ENCODE results near the gene SDR42E1. TPM values are rescaled to one million over a fixed set of nuclear protein-coding genes. Genes with fewer than 3 reads are reported as not detected.

The SDR42E1 gene
- total and polyA plus RNA-seq, 2 of the 13 experiments (the other 11 are each of a cell fraction or from before 2014, with no cell fraction given), result 0.01 to 0.13 TPM

DNA sequence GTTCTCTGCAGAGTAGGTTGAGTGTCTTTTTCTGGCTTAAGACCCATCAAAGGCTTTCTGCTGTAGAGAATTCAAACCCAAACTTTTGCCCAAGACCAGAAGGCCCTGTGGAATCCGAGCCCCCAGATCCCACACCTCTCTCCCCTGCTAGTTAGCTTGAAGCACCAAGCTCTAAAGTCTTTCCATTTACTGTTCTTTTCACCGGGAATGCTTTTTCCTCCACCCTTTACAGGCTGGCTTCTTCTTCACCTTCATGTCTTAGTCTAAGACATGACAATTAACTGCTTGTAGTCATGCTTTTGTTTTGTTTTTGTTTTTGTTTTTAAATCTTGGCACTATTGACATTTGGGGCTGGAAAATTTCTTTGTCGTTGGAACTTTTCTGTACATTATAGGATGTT is 39.2 kb upstream of the SDR42E1 start (continued):
- TF ChIP-seq ZNF263 (CRISPR knock-in tag; IDR thresholded peaks at IDR 0.05) (no peak), GABPB1 (CRISPR knock-in tag; IDR thresholded peaks at IDR 0.05) (no peak), RBAK (CRISPR knock-in tag; IDR thresholded peaks at IDR 0.05) (0 out of 2 replicates have a peak, but pooled peaks have one; percentile 34), JUND (CRISPR knock-in tag; IDR thresholded peaks at IDR 0.05) (no peak), HHEX (CRISPR knock-in tag; IDR thresholded peaks at IDR 0.05) (no peak)

DNA sequence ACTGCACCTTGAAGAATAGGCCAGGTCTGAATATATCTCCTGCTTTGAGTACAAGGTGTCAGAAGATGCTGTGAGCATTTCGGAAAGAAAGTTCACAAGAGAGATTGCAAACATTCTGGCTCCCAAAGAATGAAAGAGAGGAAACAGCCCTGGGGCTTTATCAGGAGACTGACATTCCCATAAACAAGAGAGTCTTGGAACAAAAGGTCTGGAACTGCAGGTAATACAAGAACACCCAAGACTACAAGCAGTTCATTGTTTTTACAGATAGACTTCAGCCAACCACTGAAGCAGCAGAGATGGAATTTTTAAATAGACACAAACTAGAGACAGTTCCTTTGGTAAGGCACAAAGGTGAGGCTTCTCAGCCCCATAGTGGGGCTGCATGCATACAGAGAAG is 38.2 kb upstream of the SDR42E1 start:
- no peaks in the 10 kb centered on the region for H4K20me1 ChIP-seq (ENCODE audit: insufficient read depth, low read length)
- in situ Hi-C loops (cut with HindIII; ENCODE audit: extremely low pct_ligation_motif_present, low pct_unique_long_range_greater_than_20kb), result no loop called here
- peak overlapping the region; percentile 64 for H3K27ac ChIP-seq (ENCODE audit: extremely low read length, insufficient read depth, low read length)
- H3K4me2 ChIP-seq (ENCODE audit: low read depth, low read length), result peak overlapping the region; percentile 54; the same call in 1 of the 2 replicates
- H3K79me2 ChIP-seq (ENCODE audit: insufficient read depth, low read length), result peaks cover 39% of the 10 kb centered on the region
- no peak overlapping the region for H3K9ac ChIP-seq (ENCODE audit: insufficient read depth, low read depth, low read length)
- 78% methylated on average over 1 of the region's 1 CpG for WGBS (ENCODE audit: low lambda C conversion rate)
- ChIA-PET POLR2A (interaction anchor here (2.4 kb wide), 1 partner anchor 15 kb away, joined by 14 read pairs; the partner anchor contains the start of gene HSD17B2), CTCF (ENCODE audit: low intra/inter-chr PET ratio, low total read pairs) (no interaction called here)
- TF ChIP-seq SOX5 (CRISPR knock-in tag; IDR thresholded peaks at IDR 0.05; ENCODE audit: borderline replicate concordance), result peak; percentile 31; the same call in 1 of the 2 replicates
- TF ChIP-seq SOX6 (IDR thresholded peaks at IDR 0.05), result no peak
- peak; percentile 18; the same call in 1 of the 2 replicates for TF ChIP-seq SOX6 (CRISPR knock-in tag; IDR thresholded peaks at IDR 0.05)
- TF ChIP-seq SOX13 (IDR thresholded peaks at IDR 0.05), result no peak
- TF ChIP-seq SOX13 (CRISPR knock-in tag; conservative IDR thresholded peaks at IDR 0.05 in 1 of 2, IDR thresholded peaks at IDR 0.05 in 1 of 2), result peak in 1 of 2 experiments; percentile 77; a peak in 2 of 4 replicates
- TF ChIP-seq ZNF792 (CRISPR knock-in tag; IDR thresholded peaks at IDR 0.05), result no peak
- no peak overlapping the region for H3K4me3 ChIP-seq (replicated peaks in 1 of 3; ENCODE audit: insufficient read depth in 1 of 3, low read depth in 2 of 3, low read length in 3 of 3)
- H3K9me3 ChIP-seq (ENCODE audit: low read length), result no peaks in the 10 kb centered on the region
- no TSS peak for BruUV-seq (replicated peaks)
- intact Hi-C loops (cut with micrococcal nuclease; ENCODE audit: unreplicated experiment), result no loop called here
- FAIRE-seq (no peak), ATAC-seq (no peak; the same call in 2 of the 3 replicates), DNase-seq (ENCODE audit: low spot score) (no peak)
- no peaks in the 10 kb centered on the region for H3K27me3 ChIP-seq (ENCODE audit: control insufficient read depth in 1 of 2, insufficient read depth in 2 of 2, low read length in 2 of 2)
- peaks cover 2 to 7% of the 10 kb centered on the region in 2 experiments; a peak in 3 of 5 replicates for H3K36me3 ChIP-seq (replicated peaks in 1 of 2; ENCODE audit: control insufficient read depth in 1 of 2, insufficient read depth in 2 of 2, low read length in 2 of 2)
- peaks cover 100% of the 10 kb centered on the region for H3K4me1 ChIP-seq (ENCODE audit: insufficient read depth, low read length)
- no peak overlapping the region for H2AFZ ChIP-seq (ENCODE audit: low read length)
